ENCODE results near the gene E2F7.

Gene E2F7

GRCh38 chr12:77010691-77011548, 54.4 kb downstream of the E2F7 start (continued):
- no peak for TF ChIP-seq ZNF830 (tag by site-specific recombination; IDR thresholded peaks at IDR 0.05; ENCODE audit: low read depth)
- TF ChIP-seq ZNF654 (tag by site-specific recombination; IDR thresholded peaks at IDR 0.05; ENCODE audit: low read depth), result peak; percentile 94
- no peak for TF ChIP-seq GLI4 (tag by site-specific recombination; IDR thresholded peaks at IDR 0.05)
- TF ChIP-seq ZNF623 (tag by site-specific recombination; IDR thresholded peaks at IDR 0.05), result no peak
- TF ChIP-seq ZSCAN30 (tag by site-specific recombination; IDR thresholded peaks at IDR 0.05), result peak; percentile 67; the same call in 1 of the 2 replicates
- no peak for TF ChIP-seq OSR2 (tag by site-specific recombination; IDR thresholded peaks at IDR 0.05)
- TF ChIP-seq HOXC10 (CRISPR knock-in tag; IDR thresholded peaks at IDR 0.05), result no peak
- no peak for TF ChIP-seq ZNF292 (tag by site-specific recombination; IDR thresholded peaks at IDR 0.05; ENCODE audit: borderline replicate concordance, low read depth)
- TF ChIP-seq, protein P1, sequence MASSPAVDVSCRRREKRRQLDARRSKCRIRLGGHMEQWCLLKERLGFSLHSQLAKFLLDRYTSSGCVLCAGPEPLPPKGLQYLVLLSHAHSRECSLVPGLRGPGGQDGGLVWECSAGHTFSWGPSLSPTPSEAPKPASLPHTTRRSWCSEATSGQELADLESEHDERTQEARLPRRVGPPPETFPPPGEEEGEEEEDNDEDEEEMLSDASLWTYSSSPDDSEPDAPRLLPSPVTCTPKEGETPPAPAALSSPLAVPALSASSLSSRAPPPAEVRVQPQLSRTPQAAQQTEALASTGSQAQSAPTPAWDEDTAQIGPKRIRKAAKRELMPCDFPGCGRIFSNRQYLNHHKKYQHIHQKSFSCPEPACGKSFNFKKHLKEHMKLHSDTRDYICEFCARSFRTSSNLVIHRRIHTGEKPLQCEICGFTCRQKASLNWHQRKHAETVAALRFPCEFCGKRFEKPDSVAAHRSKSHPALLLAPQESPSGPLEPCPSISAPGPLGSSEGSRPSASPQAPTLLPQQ (tag by site-specific recombination; IDR thresholded peaks at IDR 0.05), result no peak
- TF ChIP-seq SALL2 (tag by site-specific recombination; IDR thresholded peaks at IDR 0.05; ENCODE audit: borderline replicate concordance), result no peak
- TF ChIP-seq ZNF426 (tag by site-specific recombination; IDR thresholded peaks at IDR 0.05), result no peak
- TF ChIP-seq ZXDB (tag by site-specific recombination; IDR thresholded peaks at IDR 0.05), result no peak
- TF ChIP-seq YY2 (tag by site-specific recombination; IDR thresholded peaks at IDR 0.05), result no peak
- no peak for TF ChIP-seq MYNN (tag by site-specific recombination; IDR thresholded peaks at IDR 0.05; ENCODE audit: borderline replicate concordance)
- no peak for TF ChIP-seq ZSCAN16 (tag by site-specific recombination; IDR thresholded peaks at IDR 0.05)
- TF ChIP-seq ZIC2 (tag by site-specific recombination; IDR thresholded peaks at IDR 0.05), result no peak
- TF ChIP-seq ZNF677 (tag by site-specific recombination; IDR thresholded peaks at IDR 0.05), result no peak
- no peak for TF ChIP-seq SP7 (tag by site-specific recombination; IDR thresholded peaks at IDR 0.05)
- TF ChIP-seq, protein P2, sequence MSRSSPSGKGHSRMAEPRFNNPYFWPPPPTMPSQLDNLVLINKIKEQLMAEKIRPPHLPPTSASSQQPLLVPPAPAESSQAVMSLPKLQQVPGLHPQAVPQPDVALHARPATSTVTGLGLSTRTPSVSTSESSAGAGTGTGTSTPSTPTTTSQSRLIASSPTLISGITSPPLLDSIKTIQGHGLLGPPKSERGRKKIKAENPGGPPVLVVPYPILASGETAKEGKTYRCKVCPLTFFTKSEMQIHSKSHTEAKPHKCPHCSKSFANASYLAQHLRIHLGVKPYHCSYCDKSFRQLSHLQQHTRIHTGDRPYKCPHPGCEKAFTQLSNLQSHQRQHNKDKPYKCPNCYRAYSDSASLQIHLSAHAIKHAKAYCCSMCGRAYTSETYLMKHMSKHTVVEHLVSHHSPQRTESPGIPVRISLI (tag by site-specific recombination; IDR thresholded peaks at IDR 0.05), result no peak
- 0 out of 2 replicates have a peak, but pooled peaks have one; percentile 52 for TF ChIP-seq KLF10 (tag by site-specific recombination; IDR thresholded peaks at IDR 0.05)
- no peak for TF ChIP-seq KLF7 (tag by site-specific recombination; IDR thresholded peaks at IDR 0.05; ENCODE audit: borderline replicate concordance)
- no peak for TF ChIP-seq ZNF423 (tag by site-specific recombination; IDR thresholded peaks at IDR 0.05)
- TF ChIP-seq SP2 (tag by site-specific recombination; IDR thresholded peaks at IDR 0.05), result no peak
- TF ChIP-seq ZNF777 (tag by site-specific recombination; IDR thresholded peaks at IDR 0.05; ENCODE audit: borderline replicate concordance), result no peak
- no peak for TF ChIP-seq ZNF624 (tag by site-specific recombination; IDR thresholded peaks at IDR 0.05)
- no peak for TF ChIP-seq ZBTB49 (tag by site-specific recombination; IDR thresholded peaks at IDR 0.05; ENCODE audit: low read depth)
- TF ChIP-seq ZNF248 (tag by site-specific recombination; IDR thresholded peaks at IDR 0.05), result no peak
- TF ChIP-seq HOXA7 (CRISPR knock-in tag; IDR thresholded peaks at IDR 0.05; ENCODE audit: borderline replicate concordance), result no peak
- no peak for TF ChIP-seq ZBTB44 (tag by site-specific recombination; IDR thresholded peaks at IDR 0.05)
- no peak for TF ChIP-seq ZNF274 (IDR thresholded peaks at IDR 0.05; ENCODE audit: low read length)
- no peak for TF ChIP-seq ZNF274 (tag by site-specific recombination; IDR thresholded peaks at IDR 0.05; ENCODE audit: borderline replicate concordance)
- TF ChIP-seq ZNF513 (tag by site-specific recombination; IDR thresholded peaks at IDR 0.05), result no peak
- TF ChIP-seq ZNF404 (tag by site-specific recombination; IDR thresholded peaks at IDR 0.05), result no peak
- TF ChIP-seq ZNF175 (tag by site-specific recombination; IDR thresholded peaks at IDR 0.05), result no peak
